ENCODE data around the gene SPIN3. TPM values are rescaled to one million over a fixed set of nuclear protein-coding genes. Genes with fewer than 3 reads are reported as not detected.
"Not testable (repeated sequence)": the region's sequence is repeated elsewhere in the genome, so short reads cannot be mapped to it uniquely, and the experiment has no call there.

SPIN3 gene
- 10 to 100 TPM in 6 of 10 donors, 1 to 10 TPM in 4; 8.8 to 18.3 (median 10.8) TPM for polyA plus RNA-seq (ENCODE audit: insufficient read length in 10 of 10)
- long read RNA-seq, donor 1, full-length matches to known transcripts = 1 of 1 reads
- long read RNA-seq, donor 1, partial matches to known transcripts = 0 of 1 reads
- long read RNA-seq, donor 1, other reads (novel, unspliced or antisense) = 0 of 1 reads
- long read RNA-seq, donor 2, full-length matches to known transcripts = 1 of 1 reads
- long read RNA-seq, donor 2, partial matches to known transcripts = 0 of 1 reads
- long read RNA-seq, donor 2, other reads (novel, unspliced or antisense) = 0 of 1 reads
- long read RNA-seq, donor 3 = 0 reads
- long read RNA-seq, donor 4, full-length matches to known transcripts = 2 of 2 reads
- long read RNA-seq, donor 4, partial matches to known transcripts = 0 of 2 reads
- long read RNA-seq, donor 4, other reads (novel, unspliced or antisense) = 0 of 2 reads
- long read RNA-seq, donor 5, full-length matches to known transcripts = 5 of 5 reads
- long read RNA-seq, donor 5, partial matches to known transcripts = 0 of 5 reads
- long read RNA-seq, donor 5, other reads (novel, unspliced or antisense) = 0 of 5 reads
- long read RNA-seq, donor 6, full-length matches to known transcripts = 3 of 3 reads
- long read RNA-seq, donor 6, partial matches to known transcripts = 0 of 3 reads
- long read RNA-seq, donor 6, other reads (novel, unspliced or antisense) = 0 of 3 reads
- long read RNA-seq, donor 7, full-length matches to known transcripts = 3 of 3 reads
- long read RNA-seq, donor 7, partial matches to known transcripts = 0 of 3 reads
- long read RNA-seq, donor 7, other reads (novel, unspliced or antisense) = 0 of 3 reads
- long read RNA-seq, donor 8, full-length matches to known transcripts = 1 of 1 reads
- long read RNA-seq, donor 8, partial matches to known transcripts = 0 of 1 reads
- long read RNA-seq, donor 8, other reads (novel, unspliced or antisense) = 0 of 1 reads
- long read RNA-seq, donor 9 = 0 reads

DNA sequence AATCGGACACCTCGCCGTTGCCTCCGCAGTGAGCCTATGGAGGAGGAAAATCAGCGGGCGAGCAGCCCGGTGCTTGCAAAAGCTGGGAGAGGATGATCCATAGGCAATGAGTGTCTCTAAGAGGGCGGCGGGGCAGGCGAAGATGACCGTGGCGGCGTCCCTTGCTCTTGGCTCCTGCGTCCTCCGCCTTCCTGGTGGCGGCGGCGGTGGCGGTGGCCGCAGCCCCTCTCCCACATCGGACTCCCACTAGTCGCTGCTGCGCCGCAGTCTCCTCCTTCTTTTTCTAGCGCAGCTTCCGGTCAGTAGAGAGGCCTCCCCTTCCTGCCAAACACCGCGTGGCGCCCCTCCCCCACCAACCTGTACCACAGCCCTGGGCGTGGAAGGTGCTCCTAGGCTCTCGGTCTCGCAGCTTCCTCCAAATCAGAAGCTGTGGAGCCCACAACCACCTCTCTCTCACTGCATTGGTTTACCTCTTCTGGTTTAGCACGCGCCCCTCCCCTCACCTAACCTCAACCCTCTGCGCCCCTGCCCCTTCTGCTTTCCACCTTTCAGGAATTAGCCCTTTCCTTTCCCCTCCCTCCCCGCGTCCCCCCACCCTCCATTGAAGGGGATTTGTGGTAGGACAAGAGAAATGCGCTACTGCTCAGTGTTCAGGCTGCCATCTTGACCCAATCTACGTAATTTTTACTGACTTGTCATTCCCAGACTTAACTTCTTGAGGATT lies at the start of gene SPIN3:
SPIN3 (minus strand) TSS at position 271 of the 724 bp plus-strand sequence. CDS start 594 bp downstream, outside the sequence.
- DNase-seq = peak; percentile 64 to 91 (median 80)

- no peak for DNase-seq
Observed at GRCh38 chrX:57044245-57044644, 48.9 kb upstream of the SPIN3 start.

- not testable (repeated sequence) for DNase-seq
Observed at GRCh38 chrX:57037265-57037664, 41.9 kb upstream of the SPIN3 start.

DNA sequence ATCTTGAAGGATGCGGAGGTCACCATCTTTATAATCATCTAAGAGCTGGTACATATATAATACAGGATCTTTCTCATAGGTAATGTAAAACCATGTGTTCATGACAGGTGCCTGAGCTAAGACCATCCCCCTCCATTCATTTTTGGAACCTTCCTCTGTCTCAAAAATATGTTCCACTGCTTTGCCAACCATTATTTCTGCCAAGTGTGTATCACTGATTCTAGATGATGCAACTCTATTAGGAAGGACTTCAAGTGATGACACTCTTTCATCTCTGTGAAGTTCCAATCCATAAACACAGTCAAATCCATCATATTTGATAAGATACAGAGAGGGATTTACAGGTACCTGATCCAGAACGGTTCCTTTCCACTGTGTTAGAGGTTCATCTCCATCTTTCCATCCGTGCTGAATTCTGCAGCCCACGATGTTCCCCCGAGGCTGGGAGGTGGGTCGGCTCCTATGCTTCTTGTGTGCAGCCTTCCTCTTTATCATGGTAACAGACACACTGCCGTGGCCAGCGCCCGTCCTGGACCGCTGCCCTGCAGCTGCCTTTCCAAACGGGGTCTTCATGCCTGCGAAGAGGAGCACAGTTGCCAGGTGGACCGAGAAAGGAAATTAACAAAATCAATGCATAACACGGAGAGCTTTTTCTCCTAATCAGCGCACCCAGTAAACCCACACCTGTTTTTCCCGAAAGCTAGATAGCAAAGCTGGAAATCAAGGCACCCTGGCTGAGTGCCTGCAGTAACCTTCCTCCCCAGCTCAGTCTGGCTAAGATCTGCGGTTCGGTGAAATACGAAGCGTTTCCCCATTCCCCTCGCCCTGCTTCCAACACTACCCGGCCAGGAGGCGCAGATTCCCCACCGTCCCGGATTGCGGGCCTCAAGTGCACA lies 718 bp downstream of the SPIN3 start:
- DNase-seq = peak in 1 of 3 donors; percentile 2

GRCh38 chrX:56987741-56988140 lies 7.6 kb downstream of the SPIN3 start:
- DNase-seq = no peak

GRCh38 chrX:56986138-56986537 lies 9.2 kb downstream of the SPIN3 start:
- no peak for DNase-seq

DNA sequence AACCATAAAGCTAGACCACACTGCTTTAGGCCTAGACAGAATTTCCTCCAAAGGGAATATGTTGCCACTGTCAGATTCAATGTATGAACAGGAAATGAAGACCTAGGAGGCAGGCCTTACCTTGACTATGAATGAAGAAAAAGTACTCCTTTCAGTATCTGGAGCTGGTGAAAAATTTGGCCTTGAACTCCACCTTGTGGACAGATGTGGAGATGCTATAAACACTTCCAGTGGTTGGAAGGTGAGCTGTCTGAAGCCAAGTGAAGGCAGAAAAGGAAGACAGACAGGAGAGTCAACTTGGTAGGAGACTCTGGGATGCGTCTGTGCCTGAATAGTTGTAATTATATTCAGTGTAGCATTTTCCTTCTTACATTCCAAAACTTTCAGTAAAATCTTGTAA lies 17.2 kb downstream of the SPIN3 start:
- peak; percentile 7 to 45 (median 44) for DNase-seq

DNA sequence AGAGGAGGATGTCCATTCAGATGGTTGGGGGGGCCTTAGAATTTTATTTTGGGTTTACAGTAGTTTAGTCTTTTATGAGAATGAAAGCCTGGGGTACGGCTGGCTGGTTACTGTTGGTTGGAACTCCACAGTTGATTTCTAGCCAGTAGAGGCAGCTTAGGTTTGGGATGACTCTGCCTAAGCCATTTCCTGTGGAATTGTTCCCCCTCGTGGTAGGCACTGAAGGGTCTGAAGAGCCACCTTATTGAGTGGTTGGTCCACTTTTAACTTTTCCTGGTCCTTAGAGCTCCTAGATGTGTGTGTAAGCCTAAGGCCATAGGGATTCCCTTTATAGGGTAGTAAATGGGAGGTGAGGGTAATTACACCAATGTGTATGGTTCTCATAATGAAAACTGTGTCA lies 19.7 kb downstream of the SPIN3 start:
- no peak for DNase-seq

- DNase-seq = no peak
Observed at GRCh38 chrX:56974408-56974807, 20.9 kb downstream of the SPIN3 start.

- DNase-seq = no peak
Observed at GRCh38 chrX:56969559-56969958, 25.8 kb downstream of the SPIN3 start.

DNA sequence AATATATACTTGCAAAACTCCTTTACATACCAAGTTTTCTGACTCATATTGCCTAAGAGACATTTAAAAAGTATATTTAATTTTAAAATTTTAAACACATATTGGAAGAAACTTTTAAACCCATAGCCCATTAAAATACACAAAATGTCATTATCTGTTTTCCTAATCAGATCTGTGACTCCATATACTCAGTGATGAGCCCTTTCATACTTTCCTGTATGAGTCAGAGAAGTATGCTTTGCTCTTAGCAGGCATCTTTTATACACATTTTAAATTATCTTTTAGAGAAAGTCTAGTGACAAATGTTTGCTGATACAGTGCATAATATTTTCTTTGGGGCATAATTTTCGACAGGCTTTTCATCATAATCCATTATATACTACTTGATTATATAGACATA lies 26.4 kb downstream of the SPIN3 start:
- DNase-seq = no peak

GRCh38 chrX:56963377-56963776 lies 32.0 kb downstream of the SPIN3 start:
- no peak for DNase-seq

GRCh38 chrX:56947699-56948098 lies 47.6 kb downstream of the SPIN3 start:
- DNase-seq = no peak

DNA sequence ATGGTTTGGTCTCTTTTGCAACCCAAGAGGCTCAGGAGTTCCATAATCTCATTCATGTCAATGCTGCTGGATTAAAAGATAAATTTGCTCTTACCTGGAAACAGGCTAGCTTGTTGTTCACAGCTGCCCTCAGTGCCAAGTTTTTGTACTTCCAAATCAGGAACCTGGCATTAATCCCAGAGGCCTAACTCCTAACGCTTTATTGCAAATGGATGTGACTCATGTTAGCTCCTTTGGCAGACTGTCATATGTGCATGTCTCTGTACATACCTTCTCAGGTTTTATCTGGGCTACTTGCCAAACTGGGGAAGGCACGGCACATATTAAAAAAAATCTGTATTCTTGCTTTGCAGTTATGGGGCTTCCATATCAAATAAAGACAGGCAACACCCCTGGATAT lies 49.1 kb downstream of the SPIN3 start:
- DNase-seq = peak in 2 of 3 donors; percentile 2 to 6

DNA sequence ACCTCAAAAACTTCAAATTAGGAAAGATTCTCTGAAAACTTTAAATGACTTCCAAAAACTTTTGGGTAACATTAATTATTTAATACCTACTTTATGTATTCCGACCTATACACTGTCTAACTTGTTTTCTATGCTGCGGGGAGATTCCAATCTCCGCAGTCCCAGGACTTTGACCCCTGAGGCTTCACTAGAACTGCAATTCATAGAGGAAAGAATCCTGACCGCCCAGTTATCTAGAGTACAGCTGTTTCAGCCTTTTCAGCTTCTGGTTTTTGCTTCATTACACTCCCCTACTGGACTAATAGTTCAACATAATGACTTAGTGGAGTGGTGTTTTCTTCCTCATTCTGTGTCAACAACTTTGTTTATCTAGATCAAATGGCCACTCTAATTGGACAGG lies 50.1 kb downstream of the SPIN3 start:
- not testable (repeated sequence) for DNase-seq

GRCh38 chrX:56943264-56943663 lies 52.1 kb downstream of the SPIN3 start:
- no peak for DNase-seq

All from muscle of back (tissue), 13 donors.